C4-2B (cell line): Measurements from ENCODE around the gene MOB3A.
"Not testable (repeated sequence)": the region's sequence is repeated elsewhere in the genome, so short reads cannot be mapped to it uniquely, and the experiment has no call there.

Source experiments
- H3K27ac ChIP-seq: fragments of 450-650 bp; 2 replicates; pipeline ENCODE4 v1.5.1; 2017
- ZFX ChIP-seq: fragments of 450-650 bp; IDR thresholded peaks from 2 replicates; pipeline ENCODE4 v1.6.1; 2017
- TF ChIP-seq, protein P1 (sequence below): fragments of 450-650 bp; conservative IDR thresholded peaks from 2 replicates; pipeline ENCODE4 v1.5.1; 2017; ENCODE audit warnings: mild to moderate bottlenecking

MOB3A gene

GRCh38 chr19:2129022-2129421, 32.9 kb upstream of the MOB3A start:
- H3K27ac ChIP-seq: no peak overlapping the region
- TF ChIP-seq ZFX: no peak
- TF ChIP-seq, protein P1, sequence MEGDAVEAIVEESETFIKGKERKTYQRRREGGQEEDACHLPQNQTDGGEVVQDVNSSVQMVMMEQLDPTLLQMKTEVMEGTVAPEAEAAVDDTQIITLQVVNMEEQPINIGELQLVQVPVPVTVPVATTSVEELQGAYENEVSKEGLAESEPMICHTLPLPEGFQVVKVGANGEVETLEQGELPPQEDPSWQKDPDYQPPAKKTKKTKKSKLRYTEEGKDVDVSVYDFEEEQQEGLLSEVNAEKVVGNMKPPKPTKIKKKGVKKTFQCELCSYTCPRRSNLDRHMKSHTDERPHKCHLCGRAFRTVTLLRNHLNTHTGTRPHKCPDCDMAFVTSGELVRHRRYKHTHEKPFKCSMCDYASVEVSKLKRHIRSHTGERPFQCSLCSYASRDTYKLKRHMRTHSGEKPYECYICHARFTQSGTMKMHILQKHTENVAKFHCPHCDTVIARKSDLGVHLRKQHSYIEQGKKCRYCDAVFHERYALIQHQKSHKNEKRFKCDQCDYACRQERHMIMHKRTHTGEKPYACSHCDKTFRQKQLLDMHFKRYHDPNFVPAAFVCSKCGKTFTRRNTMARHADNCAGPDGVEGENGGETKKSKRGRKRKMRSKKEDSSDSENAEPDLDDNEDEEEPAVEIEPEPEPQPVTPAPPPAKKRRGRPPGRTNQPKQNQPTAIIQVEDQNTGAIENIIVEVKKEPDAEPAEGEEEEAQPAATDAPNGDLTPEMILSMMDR: no peak

- H3K27ac ChIP-seq: not testable (repeated sequence)
These were observed 32.1 kb upstream of the MOB3A start for GRCh38 chr19:2128252-2128651.

GRCh38 chr19:2127758-2128157, 31.6 kb upstream of the MOB3A start:
- TF ChIP-seq, protein P1: no peak
- no peak for TF ChIP-seq ZFX
- H3K27ac ChIP-seq: no peak overlapping the region

- H3K27ac ChIP-seq: no peak overlapping the region
These were observed 30.9 kb upstream of the MOB3A start for GRCh38 chr19:2126879-2127518.

DNA sequence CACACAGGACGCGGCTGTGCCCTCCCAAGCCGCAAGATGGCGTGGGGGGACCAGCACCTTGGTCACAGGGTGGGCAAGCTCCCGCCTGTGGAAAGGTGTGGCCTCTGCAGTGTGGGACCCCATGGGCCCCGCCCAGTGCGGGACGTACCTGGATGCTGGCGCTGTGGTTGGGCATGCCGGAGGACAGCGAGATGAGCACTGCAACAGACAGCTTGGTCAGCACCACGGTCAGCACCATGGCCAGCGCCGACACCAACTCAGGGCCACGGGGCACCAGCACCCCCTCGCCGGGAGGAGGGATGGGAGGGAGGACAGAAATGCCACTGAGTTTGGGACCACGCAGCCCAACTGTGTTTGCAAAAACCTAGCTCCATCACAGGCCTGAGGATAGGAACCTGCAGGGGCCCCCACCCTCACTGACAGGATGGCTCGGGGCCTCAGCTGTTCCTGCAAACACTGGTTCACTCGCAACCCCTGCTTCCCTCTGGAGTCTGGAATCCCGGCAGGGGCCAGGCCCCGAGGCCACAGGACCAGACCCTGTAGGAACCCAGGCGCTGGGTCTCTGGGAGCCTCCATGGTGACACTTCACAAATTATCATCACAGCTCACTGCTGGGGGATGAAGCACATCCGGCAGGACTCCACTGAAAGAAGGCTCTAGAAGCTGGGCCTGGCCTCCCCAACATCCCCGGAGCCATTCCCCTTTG, 27.7 kb upstream of the MOB3A start:
- no peak overlapping the region for H3K27ac ChIP-seq
- TF ChIP-seq, protein P1: no peak
- TF ChIP-seq ZFX: no peak

More at GRCh38 chr19:2126879-2127518, 30.9 kb upstream of the MOB3A start:
- no peak for TF ChIP-seq ZFX
- TF ChIP-seq, protein P1: no peak

DNA sequence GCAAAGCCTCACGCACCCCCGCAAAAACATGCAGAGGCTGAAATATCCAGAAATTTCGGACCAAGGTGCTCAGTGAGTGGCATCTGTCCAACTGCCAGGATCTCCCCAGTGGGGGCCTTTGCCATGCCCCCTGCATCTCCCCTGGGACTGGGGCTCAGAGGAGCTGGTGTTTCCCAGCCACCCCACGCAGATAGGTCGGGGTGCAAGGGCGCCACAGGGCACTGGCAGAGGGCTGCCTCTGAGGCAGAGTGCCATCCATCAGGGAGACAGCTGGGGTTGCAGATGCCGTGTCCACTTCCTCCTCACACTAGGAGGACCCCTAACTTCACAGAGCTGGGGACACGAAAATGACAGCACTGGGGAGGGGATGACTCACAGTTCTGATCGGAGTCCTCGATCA, 26.9 kb upstream of the MOB3A start:
- TF ChIP-seq, protein P1: no peak
- no peak for TF ChIP-seq ZFX
- H3K27ac ChIP-seq: no peak overlapping the region

DNA sequence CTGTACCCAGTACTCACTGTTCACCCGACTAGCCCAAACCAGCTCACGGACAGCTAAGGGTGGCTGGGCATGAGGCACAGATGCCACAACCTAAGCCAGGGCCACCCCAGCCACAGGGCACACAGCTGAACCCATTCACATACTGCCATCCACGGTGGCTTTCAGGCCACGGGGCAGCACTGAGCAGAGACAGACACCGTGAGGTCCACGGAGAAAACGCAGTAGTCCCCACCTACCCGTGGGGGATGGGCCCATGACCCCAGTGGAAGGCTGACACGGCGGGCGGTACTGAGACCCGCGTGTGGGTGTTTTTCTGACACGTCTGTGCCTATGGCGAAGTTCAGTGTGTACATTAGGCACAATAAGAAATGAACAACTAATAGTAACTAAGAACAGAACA, 26.1 kb upstream of the MOB3A start:
- TF ChIP-seq, protein P1: no peak
- no peak for TF ChIP-seq ZFX
- H3K27ac ChIP-seq: no peak overlapping the region

- H3K27ac ChIP-seq: no peak overlapping the region
- TF ChIP-seq ZFX: no peak
- TF ChIP-seq, protein P1: no peak
These were observed 25.4 kb upstream of the MOB3A start for GRCh38 chr19:2121416-2122051.
